Measurements from ENCODE around the gene LAMC1.

GRCh38 chr1:183079712-183080388 is 56.6 kb downstream of the LAMC1 start:
- TF ChIP-seq POLR2A (IDR thresholded peaks at IDR 0.05) = no peak
- TF ChIP-seq EP300 (IDR thresholded peaks at IDR 0.05) = no peak
- no peak for TF ChIP-seq CTCF (IDR thresholded peaks at IDR 0.05)
- no peak for TF ChIP-seq POLR2AphosphoS5 (IDR thresholded peaks at IDR 0.05)
